IPS DF 6.9 (cell line): ENCODE data around the gene CCR8.

Experiments
- DNase-seq: peaks from one replicate; pipeline ENCODE4 v3.0.0-alpha.2; 2013; ENCODE audit warnings: low read depth, low spot score
- H3K27ac ChIP-seq: one replicate; pipeline ENCODE4 v1.5.1; 2013; ENCODE audit warnings: low read length, control low read depth
- H3K27me3 ChIP-seq: 2 replicates; pipeline ENCODE4 v1.6.1; 2013; ENCODE audit warnings: mild to moderate bottlenecking, low read length; ENCODE audit not compliant: control insufficient read depth, insufficient read depth
- H3K36me3 ChIP-seq: 2 replicates; pipeline ENCODE4 v1.6.1; 2013; ENCODE audit warnings: low read length; ENCODE audit not compliant: control insufficient read depth, insufficient read depth
- H3K4me1 ChIP-seq: 2 replicates; pipeline ENCODE4 v1.6.1; 2013; ENCODE audit warnings: low read length; ENCODE audit not compliant: control insufficient read depth, insufficient read depth
- H3K4me3 ChIP-seq: 2 replicates; pipeline ENCODE4 v1.5.1; 2013; ENCODE audit warnings: mild to moderate bottlenecking, low read length
- H3K9me3 ChIP-seq: 2 replicates; pipeline ENCODE4 v1.6.1; 2013; ENCODE audit warnings: low read length, inconsistent platforms; ENCODE audit not compliant: control insufficient read depth, insufficient read depth
- WGBS: extraction: QIAGEN DNeasy Blood & Tissue Kit; methylation state at CpG from one replicate; pipeline ENCODE4 v1.1.7; 2013; ENCODE audit warnings: mixed read lengths, missing lambda C conversion rate; ENCODE audit not compliant: insufficient read length, insufficient coverage; 5-methylcytosine and 5-hydroxymethylcytosine counted together

Gene CCR8

GRCh38 chr3:39330824-39331223, 1.3 kb downstream of the CCR8 start:
- Histone ChIP-seq H3K27me3 (no peaks in the 10 kb centered on the region), H3K9me3 (no peaks in the 10 kb centered on the region), H3K36me3 (no peaks in the 10 kb centered on the region), H3K27ac (no peak overlapping the region), H3K4me3 (no peak overlapping the region), H3K4me1 (no peaks in the 10 kb centered on the region)
- no peak for DNase-seq

DNA sequence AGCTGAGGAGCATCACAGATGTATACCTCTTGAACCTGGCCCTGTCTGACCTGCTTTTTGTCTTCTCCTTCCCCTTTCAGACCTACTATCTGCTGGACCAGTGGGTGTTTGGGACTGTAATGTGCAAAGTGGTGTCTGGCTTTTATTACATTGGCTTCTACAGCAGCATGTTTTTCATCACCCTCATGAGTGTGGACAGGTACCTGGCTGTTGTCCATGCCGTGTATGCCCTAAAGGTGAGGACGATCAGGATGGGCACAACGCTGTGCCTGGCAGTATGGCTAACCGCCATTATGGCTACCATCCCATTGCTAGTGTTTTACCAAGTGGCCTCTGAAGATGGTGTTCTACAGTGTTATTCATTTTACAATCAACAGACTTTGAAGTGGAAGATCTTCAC, 3.0 kb downstream of the CCR8 start:
- H3K4me1 ChIP-seq: no peaks in the 10 kb centered on the region
- no peak for DNase-seq
- WGBS: no CpG with 5 or more reads among the region's 4 CpGs
- no peak overlapping the region for H3K27ac ChIP-seq
- no peak overlapping the region for H3K4me3 ChIP-seq
- no peaks in the 10 kb centered on the region for H3K27me3 ChIP-seq
- no peaks in the 10 kb centered on the region for H3K9me3 ChIP-seq
- no peaks in the 10 kb centered on the region for H3K36me3 ChIP-seq

DNA sequence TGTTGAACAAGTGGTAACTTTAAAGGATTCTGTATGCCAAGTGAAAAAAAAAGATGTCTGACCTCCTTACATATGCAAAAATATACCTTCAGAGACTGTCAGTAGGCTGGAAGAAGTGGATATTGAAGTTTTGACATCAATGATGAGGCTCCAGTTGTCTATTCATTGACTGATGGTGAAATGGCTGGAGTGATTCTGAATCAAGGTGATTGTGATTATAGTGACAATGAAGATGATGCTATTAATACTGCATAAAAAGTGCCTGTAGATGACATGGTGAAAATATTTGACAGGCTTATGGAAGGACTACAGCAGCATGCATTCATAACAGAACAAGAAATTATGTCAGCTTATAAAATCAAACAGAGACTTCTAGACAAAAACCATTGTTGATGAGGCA, 4.1 kb downstream of the CCR8 start:
- no peak for DNase-seq
- H3K9me3 ChIP-seq: no peaks in the 10 kb centered on the region
- no peaks in the 10 kb centered on the region for H3K36me3 ChIP-seq
- H3K27me3 ChIP-seq: no peaks in the 10 kb centered on the region
- no peak overlapping the region for H3K27ac ChIP-seq
- H3K4me1 ChIP-seq: no peaks in the 10 kb centered on the region
- H3K4me3 ChIP-seq: no peak overlapping the region

DNA sequence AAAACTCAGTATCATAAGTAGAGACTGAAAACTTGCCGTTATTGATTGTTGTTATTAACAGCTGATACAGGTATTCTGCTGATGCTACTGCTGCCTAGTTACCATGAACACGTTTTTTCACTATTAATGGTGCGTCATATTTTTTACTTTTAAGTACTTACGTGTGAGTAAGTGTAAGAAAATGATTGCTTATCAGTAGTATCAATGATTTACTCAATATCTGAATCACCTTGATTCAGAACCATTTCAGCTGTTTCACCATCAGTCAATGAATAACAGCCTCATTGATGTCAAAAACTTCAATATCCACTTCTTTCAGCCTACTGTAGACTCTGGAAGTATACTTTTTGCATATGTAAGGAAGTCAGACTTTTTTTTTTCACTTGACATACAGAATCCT, 4.7 kb downstream of the CCR8 start:
- Histone ChIP-seq H3K27ac (no peak overlapping the region), H3K9me3 (no peaks in the 10 kb centered on the region), H3K27me3 (no peaks in the 10 kb centered on the region), H3K36me3 (no peaks in the 10 kb centered on the region), H3K4me1 (no peaks in the 10 kb centered on the region), H3K4me3 (no peak overlapping the region)
- DNase-seq: no peak
- no CpG with 5 or more reads among the region's 4 CpGs for WGBS

GRCh38 chr3:39338201-39338600, 8.7 kb downstream of the CCR8 start:
- Histone ChIP-seq H3K27me3 (no peaks in the 10 kb centered on the region), H3K4me1 (no peaks in the 10 kb centered on the region), H3K36me3 (no peaks in the 10 kb centered on the region), H3K9me3 (no peaks in the 10 kb centered on the region), H3K27ac (no peak overlapping the region), H3K4me3 (no peak overlapping the region)
- no CpG with 5 or more reads among the region's 1 CpG for WGBS
- DNase-seq: no peak

- Histone ChIP-seq H3K4me3 (no peak overlapping the region), H3K27me3 (no peaks in the 10 kb centered on the region), H3K27ac (no peak overlapping the region), H3K36me3 (no peaks in the 10 kb centered on the region), H3K4me1 (no peaks in the 10 kb centered on the region), H3K9me3 (no peaks in the 10 kb centered on the region)
- no CpG with 5 or more reads among the region's 1 CpG for WGBS
- DNase-seq: no peak
Observed at GRCh38 chr3:39339086-39339485, 9.6 kb downstream of the CCR8 start.

- no peak for DNase-seq
- no peak overlapping the region for H3K4me3 ChIP-seq
- no peaks in the 10 kb centered on the region for H3K36me3 ChIP-seq
- H3K9me3 ChIP-seq: no peaks in the 10 kb centered on the region
- no CpG with 5 or more reads among the region's 1 CpG for WGBS
- no peak overlapping the region for H3K27ac ChIP-seq
- no peaks in the 10 kb centered on the region for H3K4me1 ChIP-seq
- no peaks in the 10 kb centered on the region for H3K27me3 ChIP-seq
Observed at GRCh38 chr3:39343076-39343717, 13.7 kb downstream of the CCR8 start.

GRCh38 chr3:39343760-39344159, 14.3 kb downstream of the CCR8 start:
- DNase-seq: no peak
- Histone ChIP-seq H3K36me3 (no peaks in the 10 kb centered on the region), H3K9me3 (no peaks in the 10 kb centered on the region), H3K27ac (no peak overlapping the region), H3K27me3 (no peaks in the 10 kb centered on the region), H3K4me1 (no peaks in the 10 kb centered on the region), H3K4me3 (no peak overlapping the region)

DNA sequence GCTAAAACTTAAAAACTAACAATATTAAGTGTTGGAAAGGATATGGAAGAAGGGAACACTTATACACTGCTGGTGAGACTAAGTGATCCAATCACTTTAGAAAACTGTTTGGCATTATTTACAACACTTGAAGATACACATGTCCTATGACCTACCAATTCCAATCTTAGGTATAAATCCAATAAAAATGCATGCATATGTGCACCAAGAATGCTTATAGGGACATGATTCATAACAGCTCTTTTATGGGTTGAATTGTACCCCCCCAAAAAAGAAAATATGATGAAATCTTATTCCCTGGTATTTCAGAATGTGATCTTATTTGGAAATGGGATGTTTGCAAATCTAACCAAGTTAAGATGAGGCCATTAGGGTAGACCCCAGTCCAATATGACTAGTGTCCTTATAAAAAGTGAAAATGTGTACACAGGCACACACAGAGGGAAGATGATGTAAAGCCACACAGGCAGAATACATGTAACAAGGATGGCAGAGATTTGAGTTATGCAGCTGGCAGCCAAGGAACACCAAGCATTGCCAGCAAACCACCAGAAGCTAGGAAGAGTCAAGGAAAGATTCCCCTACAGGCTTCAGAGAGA, 15.3 kb downstream of the CCR8 start:
- DNase-seq: no peak
- Histone ChIP-seq H3K36me3 (no peaks in the 10 kb centered on the region), H3K4me3 (no peak overlapping the region), H3K9me3 (no peaks in the 10 kb centered on the region), H3K27me3 (no peaks in the 10 kb centered on the region), H3K4me1 (no peaks in the 10 kb centered on the region), H3K27ac (no peak overlapping the region)

DNA sequence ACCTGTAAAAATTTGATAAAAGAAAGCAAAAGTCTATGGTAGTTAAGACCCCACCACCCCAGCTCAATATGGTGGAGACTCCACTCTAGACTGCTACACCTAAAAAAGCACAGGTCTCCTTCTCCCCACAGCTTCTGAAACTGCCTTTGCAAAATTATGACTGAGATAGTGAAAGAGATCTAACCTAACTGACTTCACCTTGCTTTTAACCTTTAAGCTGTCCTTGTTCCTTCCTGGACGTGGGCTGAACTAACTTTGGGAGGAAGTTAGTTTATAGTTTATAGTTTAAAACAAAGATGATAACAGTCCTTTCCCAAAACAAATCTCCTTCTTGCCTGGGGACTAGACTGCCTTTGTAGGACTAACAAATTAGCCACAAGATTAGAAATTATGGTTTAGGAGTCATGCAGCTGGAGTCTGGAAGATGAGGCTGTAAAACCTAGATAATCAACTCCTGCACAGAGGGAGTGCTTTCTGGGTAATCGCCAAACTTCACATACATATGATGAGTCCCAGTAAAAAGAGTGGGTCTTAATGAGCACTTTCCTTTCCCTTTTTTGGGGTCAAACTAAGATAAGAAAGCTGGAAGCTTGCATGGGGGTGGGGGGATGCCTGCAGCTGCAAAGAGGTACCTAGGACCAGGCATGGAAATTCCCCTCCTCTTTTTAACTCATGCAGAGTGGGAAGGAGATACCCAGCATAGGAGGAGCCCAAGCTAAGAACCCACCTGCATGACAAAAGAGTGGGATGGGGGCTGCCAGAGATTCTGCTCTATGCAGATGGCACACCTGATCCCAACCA, 17.5 kb downstream of the CCR8 start:
- Histone ChIP-seq H3K36me3 (no peaks in the 10 kb centered on the region), H3K4me1 (no peaks in the 10 kb centered on the region), H3K9me3 (no peaks in the 10 kb centered on the region), H3K27ac (no peak overlapping the region), H3K27me3 (no peaks in the 10 kb centered on the region), H3K4me3 (no peak overlapping the region)
- DNase-seq: no peak
- WGBS: no CpG with 5 or more reads among the region's 2 CpGs

GRCh38 chr3:39347586-39347876, 18.0 kb downstream of the CCR8 start:
- no CpG with 5 or more reads among the region's 3 CpGs for WGBS
- Histone ChIP-seq H3K4me1 (no peaks in the 10 kb centered on the region), H3K4me3 (no peak overlapping the region), H3K27ac (no peak overlapping the region), H3K27me3 (no peaks in the 10 kb centered on the region), H3K9me3 (no peaks in the 10 kb centered on the region), H3K36me3 (no peaks in the 10 kb centered on the region)
- DNase-seq: no peak
